IMR-90 (cell line): ENCODE results near the gene ERP27.

ENCODE experiments used
- FOS ChIP-seq: fragments of 150-350 bp; IDR thresholded peaks from 2 replicates; pipeline ENCODE4 v1.6.1; 2016; ENCODE audit warnings: low read depth, low read length
- POLR2A ChIP-seq: IDR thresholded peaks from 2 replicates; pipeline ENCODE4 v1.6.1; 2012; ENCODE audit warnings: mild to moderate bottlenecking, low read depth, low read length

- TF ChIP-seq POLR2A (no peak), FOS (no peak)
Measured at GRCh38 chr12:14982562-14982961, 44.2 kb upstream of the ERP27 start.
